ENCODE data around the gene RFX5. TPM values are rescaled to one million over a fixed set of nuclear protein-coding genes. Genes with fewer than 3 reads are reported as not detected.
A peak's percentile ranks its signal among the peaks of the same experiment; 100 is the strongest.

Gene RFX5
- total and polyA plus RNA-seq, 8 donors = 9.9 to 117 (median 21.9) TPM

- H3K36me3 ChIP-seq = peaks cover 22 to 37% (median 36%) of the 10 kb centered on the region in 4 donors
- H3K27ac ChIP-seq = no peak overlapping the region
- H3K4me3 ChIP-seq = no peak overlapping the region
- no peaks in the 10 kb centered on the region for H3K27me3 ChIP-seq
- no peak for TF ChIP-seq CTCF (IDR thresholded peaks at IDR 0.05)
- TF ChIP-seq EP300 (IDR thresholded peaks at IDR 0.05) = no peak
- TF ChIP-seq POLR2AphosphoS5 (IDR thresholded peaks at IDR 0.05) = no peak
- no peak for TF ChIP-seq POLR2A (IDR thresholded peaks at IDR 0.05)
- no peak for DNase-seq
- 86 to 94% (median 92%) methylated on average over 5 to 6 of the region's 6 CpGs for WGBS, 5 donors
- intact Hi-C loops (cut with DNase I; ENCODE audit: low total_unique reads) = loop anchor here (5.0 kb wide), 1 partner anchor 40 kb away; no protein-coding TSS in a partner anchor
- H3K4me1 ChIP-seq = peaks cover 8 to 34% (median 23%) of the 10 kb centered on the region in 4 donors
- no peaks in the 10 kb centered on the region for H3K9me3 ChIP-seq
Measured at GRCh38 chr1:151342569-151342968, 4.5 kb downstream of the RFX5 start.

GRCh38 chr1:151342021-151342420 lies 5.0 kb downstream of the RFX5 start:
- H3K27ac ChIP-seq = no peak overlapping the region
- intact Hi-C loops (cut with DNase I; ENCODE audit: low total_unique reads) = loop anchor here (5.0 kb wide), 1 partner anchor 40 kb away; no protein-coding TSS in a partner anchor
- WGBS, 5 donors = 89 to 94% (median 92%) methylated on average over 2 of the region's 2 CpGs

GRCh38 chr1:151340870-151341754 lies 5.9 kb downstream of the RFX5 start:
- Histone ChIP-seq H3K27me3 (no peaks in the 10 kb centered on the region), H3K36me3 (peaks cover 22 to 37% (median 36%) of the 10 kb centered on the region in 4 donors), H3K27ac (peak overlapping the region in 4 of 5 donors; percentile 38 to 63 (median 51)), H3K4me3 (no peak overlapping the region), H3K4me1 (peaks cover 4 to 27% (median 17%) of the 10 kb centered on the region in 4 donors), H3K9me3 (no peaks in the 10 kb centered on the region)
- peak in 1 of 2 donors; percentile 91 for DNase-seq
- intact Hi-C loops (cut with DNase I; ENCODE audit: low total_unique reads) = loop anchor here (5.0 kb wide), 1 partner anchor 39 kb away; no protein-coding TSS in a partner anchor
- 20 to 32% (median 28%) methylated on average over 7 of the region's 7 CpGs for WGBS, 5 donors
- TF ChIP-seq CTCF (IDR thresholded peaks at IDR 0.05) (peak in 5 of 7 experiments; percentile 52 to 88 (median 72)), POLR2A (IDR thresholded peaks at IDR 0.05) (no peak), POLR2AphosphoS5 (IDR thresholded peaks at IDR 0.05) (peak in 2 of 3 donors; percentile 45 to 76), EP300 (IDR thresholded peaks at IDR 0.05) (no peak)

More at GRCh38 chr1:151342021-151342420, 5.0 kb downstream of the RFX5 start:
- Histone ChIP-seq H3K4me1 (peaks cover 7 to 32% (median 21%) of the 10 kb centered on the region in 4 donors), H3K36me3 (peaks cover 22 to 37% (median 36%) of the 10 kb centered on the region in 4 donors), H3K9me3 (no peaks in the 10 kb centered on the region), H3K27me3 (no peaks in the 10 kb centered on the region), H3K4me3 (no peak overlapping the region)
- no peak for DNase-seq
- TF ChIP-seq POLR2AphosphoS5 (IDR thresholded peaks at IDR 0.05) (no peak), POLR2A (IDR thresholded peaks at IDR 0.05) (no peak), EP300 (IDR thresholded peaks at IDR 0.05) (no peak), CTCF (IDR thresholded peaks at IDR 0.05) (no peak)

- intact Hi-C loops (cut with DNase I; ENCODE audit: low total_unique reads) = no loop called here
- no peak for TF ChIP-seq CTCF (IDR thresholded peaks at IDR 0.05)
- TF ChIP-seq POLR2A (IDR thresholded peaks at IDR 0.05) = no peak
- no peak for TF ChIP-seq EP300 (IDR thresholded peaks at IDR 0.05)
- TF ChIP-seq POLR2AphosphoS5 (IDR thresholded peaks at IDR 0.05) = no peak
- Histone ChIP-seq H3K4me3 (no peak overlapping the region), H3K27ac (no peak overlapping the region), H3K27me3 (no peaks in the 10 kb centered on the region), H3K9me3 (no peaks in the 10 kb centered on the region), H3K36me3 (peaks cover 0 to under 1% (median 0%) of the 10 kb centered on the region in 4 donors), H3K4me1 (peaks cover 0 to 10% (median 7%) of the 10 kb centered on the region in 4 donors)
- DNase-seq = no peak
- 90 to 94% (median 91%) methylated on average over 3 of the region's 3 CpGs for WGBS, 5 donors
Measured at GRCh38 chr1:151336556-151336955, 10.5 kb downstream of the RFX5 start.
